ENCODE data around the gene PLAGL2.
A peak's percentile ranks its signal among the peaks of the same experiment; 100 is the strongest.
"Not testable (repeated sequence)": the region's sequence is repeated elsewhere in the genome, so short reads cannot be mapped to it uniquely, and the experiment has no call there.

The PLAGL2 gene

DNA sequence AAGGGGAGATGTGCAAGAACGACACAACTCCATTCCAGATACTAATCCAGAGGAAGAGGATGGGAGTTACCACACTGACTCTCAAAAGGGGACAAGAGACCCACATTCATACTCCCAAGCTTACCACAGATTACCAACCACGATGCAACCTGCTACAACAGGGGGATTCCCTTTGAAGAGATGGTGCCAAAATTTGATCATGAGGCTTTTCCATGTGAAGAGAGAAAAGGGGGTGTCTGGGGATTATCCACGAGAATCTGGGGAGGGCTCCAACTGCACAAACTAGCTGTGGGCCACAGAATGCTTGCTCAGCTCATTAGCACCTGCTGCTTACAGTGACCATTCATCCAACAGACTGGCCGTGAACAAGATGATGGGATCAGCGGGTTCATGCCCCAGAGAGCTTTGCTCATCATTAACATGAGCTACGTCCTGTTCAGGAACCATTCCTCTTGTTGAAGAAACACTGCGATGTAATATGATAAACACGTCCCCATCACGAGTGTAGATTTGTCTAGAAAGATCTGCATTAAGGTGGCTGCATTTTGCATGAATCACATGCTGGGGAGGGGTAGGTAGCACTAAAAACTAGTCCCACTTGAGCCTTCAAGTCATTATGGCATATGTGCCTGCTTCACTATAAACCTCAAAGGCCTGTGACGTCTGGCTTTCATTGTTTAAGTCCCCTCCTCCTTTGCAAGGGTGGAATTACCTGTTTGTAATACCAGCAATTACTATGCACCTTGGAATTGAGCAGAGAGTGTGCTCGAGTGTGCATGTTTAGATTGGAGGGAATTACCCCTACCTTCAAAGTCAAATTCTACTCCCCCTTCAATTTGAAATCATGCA, 4.0 kb downstream of the PLAGL2 start:
- no peak for DNase-seq

- DNase-seq: no peak
Observed at GRCh38 chr20:32201977-32202363, 5.6 kb downstream of the PLAGL2 start.

DNA sequence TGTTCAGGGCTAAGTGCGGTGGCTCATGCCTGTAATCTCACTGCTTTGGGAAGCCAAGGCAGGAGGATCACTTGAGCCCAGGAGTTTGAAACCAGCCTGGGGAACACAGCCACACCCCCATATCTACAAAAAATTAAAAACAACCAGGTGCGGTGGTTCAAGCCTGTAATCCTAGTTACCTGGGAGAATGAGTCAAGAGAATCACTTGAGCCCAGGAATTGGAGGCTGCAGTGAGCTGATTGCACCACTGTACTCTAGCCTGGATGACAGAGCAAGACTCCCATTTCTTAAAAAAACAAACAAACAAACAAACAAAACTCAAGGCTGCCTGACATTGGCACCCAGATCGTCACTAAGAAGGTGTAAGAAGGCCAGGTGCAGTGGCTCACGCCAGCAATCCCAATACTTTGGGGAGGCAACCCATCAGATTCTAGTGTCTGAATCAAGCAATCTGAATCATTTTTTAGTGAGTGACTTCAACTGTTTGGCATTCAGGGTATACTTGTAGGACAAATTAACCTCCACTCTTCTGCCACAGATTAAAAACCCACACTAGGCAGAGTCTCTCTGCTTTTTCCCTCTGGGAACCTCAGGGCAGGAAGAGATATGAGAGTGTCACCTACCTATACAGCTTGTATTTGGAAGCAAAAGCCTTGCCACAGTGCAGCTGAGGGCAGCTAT, 6.1 kb downstream of the PLAGL2 start:
- DNase-seq: no peak

DNA sequence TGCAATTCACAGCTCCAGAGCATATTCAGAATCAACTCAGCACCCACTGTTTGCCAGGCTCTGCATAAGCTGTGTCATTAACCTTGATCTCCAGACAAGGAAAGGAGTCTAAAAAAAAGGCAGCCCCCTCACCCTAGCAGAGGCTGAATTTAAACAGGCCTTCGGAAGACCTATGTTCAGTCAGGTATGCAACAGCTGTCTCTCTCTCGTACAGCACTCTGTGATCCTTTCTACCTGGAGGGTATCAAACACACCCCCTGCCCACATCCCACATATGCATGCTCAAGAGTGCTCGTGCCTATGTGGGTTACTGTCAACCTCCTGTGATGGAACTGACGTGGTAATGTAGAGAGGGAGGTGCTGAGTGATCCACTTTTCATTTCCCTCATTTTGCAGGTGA, 8.5 kb downstream of the PLAGL2 start:
- no peak for DNase-seq

GRCh38 chr20:32197136-32197535, 10.4 kb downstream of the PLAGL2 start:
- not testable (repeated sequence) for DNase-seq

DNA sequence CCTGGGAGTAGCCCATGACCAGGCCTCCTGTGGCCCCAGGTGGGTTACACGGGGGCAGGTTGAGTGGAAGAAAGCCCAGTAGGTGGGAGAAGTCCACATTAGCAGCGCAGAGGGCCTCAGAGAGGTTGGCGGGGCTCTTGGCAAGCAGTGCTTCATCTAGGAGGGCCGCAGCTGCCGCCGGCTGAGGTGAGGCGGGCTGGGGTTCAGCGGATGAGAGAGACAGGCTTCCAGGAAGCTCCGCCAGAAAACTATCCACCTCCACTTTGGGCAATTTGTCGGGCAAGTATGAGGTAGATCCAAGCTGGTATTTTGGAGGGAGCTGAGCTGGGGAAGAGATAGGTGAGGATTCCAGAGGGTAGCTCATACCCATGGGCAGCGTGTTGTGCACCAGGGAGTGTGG, 10.9 kb downstream of the PLAGL2 start:
- DNase-seq: not testable (repeated sequence)

DNA sequence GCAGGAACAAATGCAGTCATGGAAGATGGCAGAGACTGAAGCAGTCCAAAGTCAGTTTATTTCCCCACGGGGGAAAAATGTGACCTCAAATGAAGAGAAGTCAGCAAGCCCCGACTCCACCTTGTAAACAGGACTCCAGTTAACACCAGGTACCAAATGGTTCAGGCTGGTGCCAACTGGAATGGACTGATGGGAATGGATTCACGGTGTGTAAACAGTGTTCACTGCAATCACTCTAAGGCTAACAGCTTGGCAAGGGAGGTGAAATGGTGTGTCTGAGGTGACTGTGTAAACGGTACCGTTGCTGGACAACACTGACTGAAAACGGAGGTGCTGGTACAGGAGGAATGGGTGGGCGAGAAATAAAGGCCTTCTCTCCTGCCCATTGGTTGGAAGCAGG, 12.0 kb downstream of the PLAGL2 start:
- DNase-seq: no peak

GRCh38 chr20:32193996-32194395, 13.5 kb downstream of the PLAGL2 start:
- DNase-seq: no peak

GRCh38 chr20:32193336-32193735, 14.2 kb downstream of the PLAGL2 start:
- DNase-seq: not testable (repeated sequence)

- DNase-seq: no peak
Observed at GRCh38 chr20:32192698-32193097, 14.8 kb downstream of the PLAGL2 start.

- DNase-seq: no peak
Observed at GRCh38 chr20:32191873-32192272, 15.7 kb downstream of the PLAGL2 start.

- DNase-seq: no peak
Observed at GRCh38 chr20:32191422-32191821, 16.1 kb downstream of the PLAGL2 start.

DNA sequence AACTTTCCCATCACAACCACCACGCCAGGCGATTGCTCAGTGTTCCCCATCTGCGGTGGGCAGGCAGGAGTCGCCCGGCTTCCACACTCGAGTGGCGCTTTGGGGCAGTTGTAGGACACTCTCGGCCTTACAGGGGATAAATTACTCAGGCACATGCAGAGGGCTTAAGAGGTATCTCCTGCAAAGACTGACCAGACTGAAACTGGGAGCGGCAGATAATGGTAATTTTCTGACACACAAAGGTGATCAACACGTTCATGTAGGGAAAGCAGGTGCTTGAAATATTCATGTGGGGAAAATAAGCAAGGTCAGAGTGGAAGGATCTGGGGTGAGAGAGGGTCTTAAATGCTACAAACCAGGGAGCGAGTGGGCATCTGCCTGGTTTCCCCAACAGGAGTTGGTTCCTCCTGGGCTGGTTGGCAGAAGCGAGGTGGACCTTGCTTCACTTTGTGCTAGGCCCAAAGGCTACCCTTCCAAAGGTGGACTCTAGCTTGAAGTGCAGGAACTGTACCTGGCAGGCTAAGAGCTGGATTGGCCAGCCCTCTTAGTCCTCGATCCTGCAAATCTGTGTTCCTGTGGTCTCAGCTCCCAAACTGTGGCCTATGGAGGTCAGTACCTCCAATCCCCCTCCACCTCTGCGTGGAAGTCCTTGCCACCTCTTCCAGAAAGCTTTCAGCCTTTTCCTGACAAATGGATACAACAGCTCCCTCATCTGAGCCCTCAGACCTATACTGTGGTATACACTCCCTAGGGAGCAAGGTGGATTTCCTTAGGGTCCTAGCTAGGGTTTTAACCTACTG, 16.7 kb downstream of the PLAGL2 start:
- DNase-seq: no peak

- DNase-seq: peak; percentile 61
Observed at GRCh38 chr20:32189691-32190615, 17.6 kb downstream of the PLAGL2 start.

GRCh38 chr20:32189123-32189410, 18.5 kb downstream of the PLAGL2 start:
- DNase-seq: no peak

GRCh38 chr20:32188376-32189122, 19.0 kb downstream of the PLAGL2 start:
- DNase-seq: no peak

DNA sequence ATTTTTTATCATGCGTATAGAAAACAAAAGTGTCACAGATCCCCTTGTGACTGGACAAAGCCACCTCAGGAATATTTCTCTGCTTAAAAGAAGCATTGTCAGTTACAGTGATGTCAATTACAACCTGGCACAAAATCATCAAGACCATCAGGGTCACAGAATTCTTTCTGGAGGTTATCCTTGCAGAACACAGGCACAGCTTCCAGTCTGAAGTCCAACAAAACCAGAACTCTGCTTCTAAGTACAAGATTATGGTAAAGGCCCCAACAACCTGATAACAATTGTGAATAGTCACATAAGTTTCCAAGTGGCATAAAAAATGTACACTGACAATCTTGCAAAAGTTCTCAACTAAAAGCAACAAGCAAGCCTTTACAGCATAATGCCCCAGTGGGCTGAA, 21.0 kb downstream of the PLAGL2 start:
- DNase-seq: no peak

DNA sequence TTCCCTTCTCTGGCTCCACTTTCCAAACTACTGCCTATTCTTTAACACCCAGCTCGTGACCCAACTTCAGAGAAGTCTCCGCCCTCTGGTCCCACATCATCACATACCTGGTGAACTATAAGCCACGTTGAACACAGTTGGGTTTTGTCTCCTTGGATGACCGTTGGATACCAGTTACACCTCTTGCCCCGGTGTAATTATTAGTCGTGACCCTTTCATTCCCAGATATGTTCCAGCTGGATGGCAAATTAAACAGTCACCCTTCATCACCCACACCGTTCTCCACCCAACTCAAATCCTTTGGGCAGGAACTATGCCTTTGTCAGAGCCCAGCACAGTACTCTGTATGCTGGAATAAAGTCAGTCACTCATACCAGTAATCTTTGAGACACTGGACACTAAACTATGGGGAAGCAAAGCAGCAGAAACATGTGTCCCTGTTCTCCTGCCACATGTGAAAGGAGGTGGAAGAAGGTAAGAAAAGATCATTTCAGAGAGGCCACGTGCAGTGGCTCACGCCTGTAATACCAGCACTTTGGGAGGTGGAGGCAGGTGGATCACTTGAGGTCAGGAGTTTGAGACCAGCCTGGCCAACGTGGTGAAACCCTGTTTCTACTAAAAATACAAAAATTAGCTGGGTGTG, 22.5 kb downstream of the PLAGL2 start:
- DNase-seq: no peak

DNA sequence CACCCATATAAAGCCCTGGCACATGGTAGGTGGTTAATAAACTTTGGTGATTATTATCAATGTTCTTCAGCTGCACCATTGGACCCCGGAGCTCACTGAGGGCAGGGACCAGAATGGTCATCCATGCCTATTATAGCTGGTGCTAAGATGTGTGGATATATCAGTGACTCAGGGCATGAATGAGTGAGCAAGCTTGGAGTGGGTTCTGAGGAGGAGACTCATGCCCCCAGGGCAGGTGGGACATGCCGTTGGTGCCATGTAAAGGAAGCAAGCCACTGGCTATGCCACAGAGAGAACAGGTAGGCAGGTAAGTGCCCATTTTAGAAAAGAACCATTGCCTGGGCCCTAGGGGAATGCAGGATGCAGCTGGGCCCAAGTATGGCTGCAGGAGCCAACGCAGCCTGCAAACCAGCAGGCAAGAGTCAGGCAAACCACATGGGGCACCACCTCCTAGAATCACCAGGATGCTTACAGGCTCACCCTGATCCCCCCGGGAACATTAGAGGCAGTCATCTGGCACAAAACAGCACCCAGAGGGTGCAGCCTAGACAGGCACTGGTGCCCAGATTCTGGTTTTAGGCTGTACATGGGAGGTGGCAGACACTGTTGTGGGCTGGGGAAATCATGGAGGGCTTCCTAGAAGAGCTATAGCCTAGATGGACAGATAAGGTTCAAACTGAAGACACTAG, 23.5 kb downstream of the PLAGL2 start:
- no peak for DNase-seq

DNA sequence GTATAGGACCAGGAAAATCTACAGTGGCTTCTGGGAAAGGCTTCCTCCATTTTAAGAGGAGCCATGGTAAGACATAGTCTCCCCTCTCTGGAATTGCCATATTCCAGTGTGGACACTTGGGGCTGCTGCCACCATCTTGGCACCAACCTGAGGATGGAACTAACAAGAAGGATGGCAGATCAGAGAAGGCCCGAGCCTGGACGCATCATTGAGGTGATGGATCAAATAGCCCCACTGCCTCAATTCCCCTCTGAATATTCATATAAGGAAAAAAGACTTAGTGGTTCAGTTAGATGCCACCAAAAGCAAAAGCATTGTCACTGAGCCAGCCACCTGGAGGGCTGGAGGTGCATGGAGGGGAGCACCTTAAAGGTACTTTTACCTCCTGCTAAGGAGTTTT, 25.9 kb downstream of the PLAGL2 start:
- DNase-seq: no peak

- DNase-seq: no peak
Observed at GRCh38 chr20:32179934-32180333, 27.6 kb downstream of the PLAGL2 start.
